Stomach (tissue), 4 donors: ENCODE measurements around the gene ATXN7L1.

Source experiments
- EP300 ChIP-seq: sonication (generic); formaldehyde crosslinking; IDR thresholded peaks from one replicate; pipeline ENCODE4 v1.6.1; 2017; ENCODE audit warnings: antibody characterized with exemption
- POLR2A ChIP-seq, 4 donors: fragments of 450-650 bp; IDR thresholded peaks; one replicate each; pipeline ENCODE4 v1.6.1; 2016; ENCODE audit warnings: antibody characterized with exemption in 4 of 4, control low read depth in 2 of 4, mild to moderate bottlenecking in 1 of 4, moderate library complexity in 1 of 4
- POLR2AphosphoS5 ChIP-seq, 3 donors: sonication (generic); formaldehyde crosslinking; IDR thresholded peaks; one replicate each; pipeline ENCODE4 v1.6.1; 2016; ENCODE audit warnings: antibody characterized with exemption in 3 of 3
- TF ChIP-seq, protein P1 (sequence below), 7 experiments: fragments of 450-650 bp in 4 of 7; fragments of 200-600 bp in 3 of 7; sonication (generic) in 3 of 7; IDR thresholded peaks; one replicate each; pipeline ENCODE4 v1.5.1; 2016 to 2019; ENCODE audit warnings: antibody characterized with exemption in 7 of 7, control low read depth in 2 of 7, mild to moderate bottlenecking in 1 of 7

DNA sequence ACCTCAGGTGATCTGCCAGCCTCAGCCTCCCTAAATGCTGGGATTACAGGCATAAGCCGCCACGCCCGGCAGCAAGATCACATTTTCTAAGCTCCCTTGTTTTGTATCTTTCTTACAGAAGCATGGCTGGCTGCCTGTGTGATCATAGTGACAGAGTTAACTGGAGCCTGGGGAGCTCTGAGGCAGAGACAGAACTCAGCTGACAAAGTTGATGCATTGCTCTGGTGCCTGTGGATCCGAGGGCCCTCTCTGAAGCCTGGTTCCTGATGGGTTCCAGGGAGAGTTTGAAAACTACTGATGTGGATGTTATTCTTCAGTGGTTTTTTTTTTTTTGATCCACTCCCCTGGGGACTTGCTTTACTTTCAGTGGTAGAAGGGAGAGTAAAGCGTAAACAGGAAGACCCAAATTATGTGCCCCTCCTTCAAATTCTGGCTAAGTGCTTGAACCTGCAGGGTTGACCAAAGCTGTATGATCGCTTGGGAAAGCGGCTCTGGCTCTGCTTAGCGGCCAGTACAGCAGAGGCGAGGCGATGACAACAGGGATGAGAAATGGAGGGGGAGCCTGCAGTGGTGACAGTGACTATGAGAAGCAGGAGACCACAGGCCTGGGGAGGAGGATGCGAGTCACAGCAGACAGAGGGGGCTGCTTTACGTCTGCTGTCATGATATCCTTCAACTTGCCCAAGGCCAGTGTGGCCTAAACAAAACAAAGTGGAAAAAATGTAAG is 288.3 kb downstream of the ATXN7L1 start:
- TF ChIP-seq POLR2A (IDR thresholded peaks at IDR 0.05) (no peak), POLR2AphosphoS5 (IDR thresholded peaks at IDR 0.05) (no peak), EP300 (no peak)
- TF ChIP-seq, protein P1, sequence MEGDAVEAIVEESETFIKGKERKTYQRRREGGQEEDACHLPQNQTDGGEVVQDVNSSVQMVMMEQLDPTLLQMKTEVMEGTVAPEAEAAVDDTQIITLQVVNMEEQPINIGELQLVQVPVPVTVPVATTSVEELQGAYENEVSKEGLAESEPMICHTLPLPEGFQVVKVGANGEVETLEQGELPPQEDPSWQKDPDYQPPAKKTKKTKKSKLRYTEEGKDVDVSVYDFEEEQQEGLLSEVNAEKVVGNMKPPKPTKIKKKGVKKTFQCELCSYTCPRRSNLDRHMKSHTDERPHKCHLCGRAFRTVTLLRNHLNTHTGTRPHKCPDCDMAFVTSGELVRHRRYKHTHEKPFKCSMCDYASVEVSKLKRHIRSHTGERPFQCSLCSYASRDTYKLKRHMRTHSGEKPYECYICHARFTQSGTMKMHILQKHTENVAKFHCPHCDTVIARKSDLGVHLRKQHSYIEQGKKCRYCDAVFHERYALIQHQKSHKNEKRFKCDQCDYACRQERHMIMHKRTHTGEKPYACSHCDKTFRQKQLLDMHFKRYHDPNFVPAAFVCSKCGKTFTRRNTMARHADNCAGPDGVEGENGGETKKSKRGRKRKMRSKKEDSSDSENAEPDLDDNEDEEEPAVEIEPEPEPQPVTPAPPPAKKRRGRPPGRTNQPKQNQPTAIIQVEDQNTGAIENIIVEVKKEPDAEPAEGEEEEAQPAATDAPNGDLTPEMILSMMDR (IDR thresholded peaks at IDR 0.05) = no peak
